ACHN (cell line): ENCODE measurements around the gene TM4SF5.
A peak's percentile ranks its signal among the peaks of the same experiment; 100 is the strongest.

Source experiments
- DNase-seq: peaks from one replicate; pipeline ENCODE4 v3.0.0-alpha.2; 2015
- in situ Hi-C: cut with HindIII; loops from 2 replicates; pipeline ENCODE4 v1.10.0; 2017; ENCODE audit warnings: low sequenced_read_pairs, low pct_ligation_motif_present, low pct_unique_long_range_greater_than_20kb

Gene TM4SF5

DNA sequence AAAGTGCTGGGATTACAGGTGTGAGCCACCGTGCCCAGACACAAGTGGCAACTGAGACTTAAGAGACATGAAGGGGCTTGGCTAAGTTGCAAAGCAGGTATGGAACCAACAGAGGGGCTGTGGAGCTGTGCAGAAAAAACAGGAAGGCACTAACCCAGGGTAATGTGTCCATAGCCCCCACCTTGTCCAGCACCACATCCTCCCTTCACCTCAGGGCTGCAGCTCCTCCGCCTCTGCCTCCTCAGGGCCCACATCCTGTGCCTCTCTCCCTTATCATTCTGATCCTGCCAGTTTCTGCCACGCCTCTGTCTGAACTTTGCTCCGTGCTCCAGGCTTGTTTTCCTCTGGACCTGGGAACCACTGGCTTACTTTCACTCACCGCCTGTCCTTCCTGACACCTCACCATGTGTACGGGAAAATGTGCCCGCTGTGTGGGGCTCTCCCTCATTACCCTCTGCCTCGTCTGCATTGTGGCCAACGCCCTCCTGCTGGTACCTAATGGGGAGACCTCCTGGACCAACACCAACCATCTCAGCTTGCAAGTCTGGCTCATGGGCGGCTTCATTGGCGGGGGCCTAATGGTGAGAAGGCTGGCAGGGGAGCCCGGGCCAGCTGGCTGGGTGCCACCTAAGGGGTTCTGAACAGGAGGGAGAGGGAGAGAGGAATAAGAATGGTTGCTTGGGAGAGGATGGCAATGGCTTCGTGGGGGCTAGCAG lies at the start of gene TM4SF5:
TSS of gene TM4SF5 (plus strand) at position 368 of the 716 bp plus-strand sequence. CDS start at position 405, 37 bp downstream.
- in situ Hi-C loops = no loop called here
- DNase-seq = no peak

DNA sequence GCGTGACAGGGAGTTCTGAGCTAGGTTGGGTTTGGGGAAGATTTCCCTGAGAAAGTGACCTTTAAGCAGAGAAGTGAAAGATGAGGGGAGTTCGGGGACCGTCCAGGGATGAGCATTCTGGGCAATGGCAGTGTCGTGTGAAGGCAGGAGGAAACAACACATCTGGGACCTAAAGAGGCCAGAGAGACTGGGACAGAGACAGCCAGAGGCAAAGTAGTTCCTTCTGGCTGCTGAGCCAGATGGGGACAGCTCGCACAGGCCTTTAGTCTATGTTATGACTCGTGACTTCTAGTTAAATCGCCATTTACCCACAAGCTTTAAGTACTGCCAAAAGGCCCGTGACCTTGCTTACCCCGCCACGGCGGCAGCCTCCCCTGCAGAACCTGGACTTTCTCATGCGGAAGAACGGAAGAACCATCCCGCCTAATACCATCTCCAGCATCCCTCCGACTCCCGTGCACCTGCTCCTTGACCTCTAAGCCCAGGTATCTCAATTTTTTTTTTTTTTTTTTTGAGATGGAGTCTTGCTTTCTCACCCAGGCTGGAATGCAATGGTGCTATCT lies 48.9 kb upstream of the TM4SF5 start:
- in situ Hi-C loops = loop anchor here (10.0 kb wide), 1 partner anchor 132 kb away; no protein-coding TSS in a partner anchor
- DNase-seq = no peak

GRCh38 chr17:4724650-4725049 lies 47.0 kb upstream of the TM4SF5 start:
- in situ Hi-C loops = loop anchor here (10.0 kb wide), 1 partner anchor 130 kb away; no protein-coding TSS in a partner anchor
- DNase-seq = no peak

GRCh38 chr17:4725646-4726310 lies 45.9 kb upstream of the TM4SF5 start:
- no peak for DNase-seq
- in situ Hi-C loops = loop anchor here (10.0 kb wide), 1 partner anchor 129 kb away; no protein-coding TSS in a partner anchor

DNA sequence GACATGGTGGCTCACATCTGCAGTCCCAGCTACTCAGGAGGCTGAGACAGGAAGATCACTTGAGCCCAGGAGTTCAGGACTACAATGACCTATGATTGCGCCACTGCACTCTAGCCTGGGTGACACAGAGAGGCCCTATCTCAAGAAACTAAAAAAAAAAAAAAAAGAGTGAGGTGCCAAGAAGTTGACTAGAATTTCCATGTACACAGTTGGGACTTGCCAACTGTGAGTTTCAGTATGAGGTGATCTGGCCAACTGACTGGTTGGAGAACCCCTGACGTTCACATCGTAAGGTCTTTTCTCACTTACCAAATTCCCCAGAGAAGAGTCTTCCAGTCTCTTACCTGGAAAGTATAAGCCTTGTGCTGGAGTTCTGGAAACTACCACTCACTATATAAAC lies 43.6 kb upstream of the TM4SF5 start:
- in situ Hi-C loops = loop anchor here (10.0 kb wide), 1 partner anchor 127 kb away; no protein-coding TSS in a partner anchor
- no peak for DNase-seq

DNA sequence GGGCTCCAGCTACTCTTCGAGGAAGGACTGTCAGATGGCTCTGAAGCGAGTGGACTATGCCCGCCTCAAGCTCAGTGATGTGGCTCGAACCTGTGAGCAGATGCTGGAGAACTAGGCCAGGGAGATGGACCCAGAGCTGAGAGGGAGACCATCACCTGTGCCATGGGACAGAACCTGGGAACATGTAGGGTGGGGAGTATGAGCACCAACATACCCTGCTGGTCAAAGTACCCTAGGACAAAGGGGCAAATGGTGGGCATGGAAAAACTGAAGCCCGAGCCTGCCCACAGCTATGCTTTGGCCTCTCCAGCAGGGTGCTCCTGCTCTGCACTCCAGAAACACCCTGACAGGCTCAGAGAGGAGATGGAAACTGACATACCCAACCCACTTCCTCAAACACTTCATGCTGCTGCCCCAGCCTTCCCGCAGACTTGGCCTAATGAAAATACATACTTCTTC lies 38.6 kb upstream of the TM4SF5 start:
- in situ Hi-C loops = no loop called here
- DNase-seq = no peak

- DNase-seq = no peak
- in situ Hi-C loops = no loop called here
Observed at GRCh38 chr17:4734857-4735475, 36.7 kb upstream of the TM4SF5 start.

GRCh38 chr17:4735876-4736651 lies 35.6 kb upstream of the TM4SF5 start:
- DNase-seq = no peak
- in situ Hi-C loops = no loop called here

DNA sequence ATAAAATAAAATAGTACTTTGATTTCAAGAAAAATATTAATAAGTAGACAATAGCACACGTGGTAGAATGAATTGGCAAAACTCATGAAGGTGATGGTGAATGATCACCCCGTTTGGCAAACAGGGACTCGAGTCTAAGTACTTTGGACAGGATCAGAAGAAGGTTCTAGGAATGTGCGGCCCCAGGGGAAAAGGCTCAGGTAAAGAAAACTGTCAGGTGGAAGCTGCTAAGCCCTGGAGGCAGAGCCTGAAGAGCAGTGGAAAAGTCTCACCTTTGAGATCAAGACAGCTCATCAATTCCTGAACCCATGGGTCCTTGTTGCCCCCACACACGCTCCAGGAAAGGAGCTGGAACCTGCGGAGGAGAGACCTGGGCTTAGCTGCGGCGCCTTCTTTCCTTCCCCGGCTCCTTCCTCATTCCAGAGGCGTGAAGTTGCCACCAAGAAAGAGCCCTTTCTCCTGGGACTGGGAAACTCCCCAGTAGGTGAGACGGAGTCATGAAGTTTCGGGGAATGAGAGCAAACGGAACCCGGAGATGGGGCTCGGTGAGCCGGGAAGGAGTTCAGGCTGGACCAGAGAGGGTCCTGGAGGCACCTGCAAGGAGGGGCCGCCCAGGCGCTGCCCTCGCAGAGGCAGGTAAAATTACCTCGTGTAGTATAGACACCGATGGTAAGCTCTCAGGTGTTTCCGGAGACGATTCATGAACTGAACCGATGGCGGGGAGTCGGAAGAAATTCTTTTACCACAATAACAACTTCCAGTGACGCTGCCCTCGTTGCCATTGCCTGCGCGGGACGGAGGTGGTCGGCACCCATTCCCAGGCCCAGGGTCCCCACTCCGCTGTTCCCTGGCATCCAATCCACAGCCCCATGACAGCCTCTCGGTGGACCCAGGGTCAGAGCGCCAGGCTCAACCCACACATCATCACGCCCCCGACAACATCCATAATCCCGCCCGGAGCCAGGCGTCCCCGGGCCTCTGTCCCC lies 33.3 kb upstream of the TM4SF5 start:
- in situ Hi-C loops = no loop called here
- peak; percentile 25 for DNase-seq

GRCh38 chr17:4739122-4740024 lies 32.3 kb upstream of the TM4SF5 start, which contains the start of the genes CXCL16 and ZMYND15:
Gene CXCL16, minus strand, starts transcription at chr17:4739928. Its CDS starts 589 bp downstream, at chr17:4739339.
Gene ZMYND15, plus strand, starts transcription at chr17:4739833. Its CDS starts 716 bp downstream, at chr17:4740549.
- in situ Hi-C loops = no loop called here
- peak; percentile 44 for DNase-seq

GRCh38 chr17:4740025-4740351 lies 31.7 kb upstream of the TM4SF5 start:
- in situ Hi-C loops = no loop called here
- DNase-seq = no peak

- in situ Hi-C loops = no loop called here
- no peak for DNase-seq
Observed at GRCh38 chr17:4740584-4740983, 31.1 kb upstream of the TM4SF5 start.

- in situ Hi-C loops = no loop called here
- DNase-seq = no peak
Observed at GRCh38 chr17:4741544-4741943, 30.1 kb upstream of the TM4SF5 start.

DNA sequence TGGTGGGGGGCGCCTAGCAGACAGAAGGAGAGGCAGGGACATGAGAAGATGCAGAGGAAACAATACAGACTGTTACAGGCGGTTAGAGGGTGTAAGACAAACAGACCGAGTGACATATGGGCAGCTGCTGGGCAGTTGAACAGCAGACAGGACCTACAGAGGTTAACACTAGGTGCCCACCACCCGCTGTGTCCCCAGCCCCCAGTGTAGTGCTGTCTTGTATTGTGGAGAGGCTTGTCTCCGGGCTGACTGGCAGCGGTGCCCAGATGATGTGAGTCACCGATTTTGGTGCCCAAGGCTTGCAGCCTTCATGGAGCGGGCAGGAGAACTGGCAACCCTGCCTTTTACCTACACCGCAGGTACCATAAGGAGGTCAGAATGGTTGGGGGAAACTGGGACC lies 29.6 kb upstream of the TM4SF5 start:
- DNase-seq = no peak
- in situ Hi-C loops = no loop called here

DNA sequence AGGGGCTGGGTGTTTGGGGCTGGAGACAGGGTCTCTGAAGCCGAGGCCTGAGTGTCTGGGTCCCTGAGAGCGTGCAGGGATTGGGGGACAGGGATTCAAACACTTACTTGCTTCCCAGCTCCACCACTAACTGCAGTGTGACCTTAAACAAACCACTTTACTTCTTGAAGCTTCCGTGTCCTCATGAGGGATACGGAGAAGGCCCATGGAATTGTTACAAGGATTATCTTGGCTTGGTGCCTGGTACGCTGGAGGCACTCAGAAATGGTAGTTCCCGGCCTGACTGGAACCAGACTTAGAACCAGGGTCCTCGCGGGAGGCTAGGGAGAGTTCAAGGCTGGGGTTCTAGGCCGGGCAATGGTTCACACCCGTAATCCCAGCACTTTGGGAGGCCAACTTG lies 29.1 kb upstream of the TM4SF5 start:
- DNase-seq = no peak

DNA sequence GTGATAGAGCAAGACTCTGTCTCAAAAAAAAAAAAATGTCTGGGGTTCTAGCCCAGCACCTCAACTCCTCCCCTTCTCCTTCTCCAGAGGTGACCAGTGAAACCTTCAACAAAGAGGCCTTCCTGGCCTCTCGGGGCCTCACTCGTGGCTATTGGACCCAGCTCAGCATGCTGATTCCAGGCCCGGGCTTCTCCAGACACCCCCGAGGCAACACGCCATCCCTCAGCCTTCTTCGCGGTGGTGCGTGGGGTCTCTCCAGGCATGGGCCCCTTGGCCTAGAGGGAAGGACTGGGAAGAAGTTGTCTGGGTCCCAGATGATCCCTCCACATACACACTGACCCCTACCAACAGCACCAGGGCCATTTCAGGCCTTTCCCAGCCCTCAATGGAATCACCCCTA lies 28.5 kb upstream of the TM4SF5 start:
- DNase-seq = no peak
- in situ Hi-C loops = no loop called here

More for the DNA sequence above, 29.1 kb upstream of the TM4SF5 start:
- in situ Hi-C loops = no loop called here
